ENCODE results near the gene GRAMD1A. TPM values are rescaled to one million over a fixed set of nuclear protein-coding genes. Genes with fewer than 3 reads are reported as not detected.
A peak's percentile ranks its signal among the peaks of the same experiment; 100 is the strongest.

Gene GRAMD1A
- total and polyA plus RNA-seq, 9 of the 15 experiments (the other 6 are each of a cell fraction or from before 2014, with no cell fraction given) = 1.4 to 63.8 (median 38.5) TPM

GRCh38 chr19:35011737-35012682 lies 11.9 kb downstream of the GRAMD1A start:
- in situ Hi-C loops (cut with MboI) = loop anchor here (5.0 kb wide), 1 partner anchor 170 kb away; no protein-coding TSS in a partner anchor
- 94% methylated on average over 16 of the region's 18 CpGs for whole genome bisulfite sequencing (ENCODE audit: insufficient coverage, low coverage, missing lambda C conversion rate)

More at GRCh38 chr19:35011737-35012682, 11.9 kb downstream of the GRAMD1A start:
- ChIA-PET CTCF (ENCODE audit: low intra/inter-chr PET ratio) (interaction anchor here (0.6 to 2.7 kb wide), 4 partner anchors 38 to 372 kb away, joined by 3 to 28 read pairs (median 3); partner anchors contain the start of gene ZNF181), POLR2A (interaction anchor here (0.8 to 1.2 kb wide), 4 partner anchors 13 to 121 kb away, joined by 3 to 5 read pairs (median 4); partner anchors contain the start of gene ZNF30)
- no peak overlapping the region for H2AFZ ChIP-seq (ENCODE audit: low read depth, low read length)
- H3K4me1 ChIP-seq (replicated peaks in 1 of 2; ENCODE audit: control insufficient read depth in 2 of 2, insufficient read depth in 2 of 2, low read length in 2 of 2) = peaks cover 0 to 28% of the 10 kb centered on the region in 2 experiments; a peak in 2 of 5 replicates
- TF ChIP-seq ZKSCAN1 (IDR thresholded peaks at IDR 0.05; ENCODE audit: low read depth, low read length) (peak; percentile 64), TEAD4 (IDR thresholded peaks at IDR 0.05; ENCODE audit: low read length) (no peak), TEAD4 (CRISPR knock-in tag; IDR thresholded peaks at IDR 0.05; ENCODE audit: borderline replicate concordance) (no peak), MEIS2 (IDR thresholded peaks at IDR 0.05; ENCODE audit: partially characterized antibody) (no peak), RBFOX2 (IDR thresholded peaks at IDR 0.05; ENCODE audit: low read depth, low read length) (0 out of 2 replicates have a peak, but pooled peaks have one; percentile 27), HDAC8 (tag; IDR thresholded peaks at IDR 0.05) (no peak)
- H3K9me3 ChIP-seq (replicated peaks; ENCODE audit: control insufficient read depth, insufficient read depth, low read depth, low read length) = no peaks in the 10 kb centered on the region
- H3K36me3 ChIP-seq (ENCODE audit: control insufficient read depth, insufficient read depth, low read length) = peaks cover 78% of the 10 kb centered on the region
- no peak overlapping the region for H3K4me2 ChIP-seq (ENCODE audit: insufficient read depth, low read length)
- DNase-seq (ENCODE audit: extremely low read depth in 1 of 4, low spot score in 3 of 4) (no peak), FAIRE-seq (peak; percentile 29), ATAC-seq (no peak)
- intact Hi-C loops (cut with micrococcal nuclease) = loop anchor here (2.0 kb wide), 1 partner anchor 277 kb away; the partner anchor contains the start of gene ZNF181
- no TSS peak for BruUV-seq (replicated peaks)
- peaks cover 4% of the 10 kb centered on the region for H3K9me1 ChIP-seq (ENCODE audit: control insufficient read depth, insufficient read depth, low read length)
- no peaks in the 10 kb centered on the region for H4K20me1 ChIP-seq (replicated peaks; ENCODE audit: control insufficient read depth, insufficient read depth, low read length)
- H3K27ac ChIP-seq (ENCODE audit: extremely low read depth, low read depth, low read length) = no peak overlapping the region
- no peak overlapping the region for H3K4me3 ChIP-seq
- H3K27me3 ChIP-seq (ENCODE audit: control insufficient read depth in 2 of 2, insufficient read depth in 2 of 2, low read length in 2 of 2) = no peaks in the 10 kb centered on the region
- peak overlapping the region in 1 of 2 experiments; percentile 40; a peak in 2 of 4 replicates for H3K9ac ChIP-seq (ENCODE audit: insufficient read depth in 1 of 2, low read depth in 2 of 2, low read length in 2 of 2)
- H3K79me2 ChIP-seq (ENCODE audit: control insufficient read depth, insufficient read depth, low read length) = peaks cover 1% of the 10 kb centered on the region; the same call in 1 of the 3 replicates
